OCI-LY1 (cell line): ENCODE results near the gene ACSM5.

Source experiments
- CTCF ChIP-seq: fragments of 200-600 bp; sonication (generic), shearing (Covaris generic); IDR thresholded peaks from 2 replicates; pipeline ENCODE4 v1.5.1; 2017; ENCODE audit warnings: mild to moderate bottlenecking, antibody characterized with exemption, low read length, moderate library complexity, mixed read lengths
- EZH2 ChIP-seq: fragments of 200-600 bp; sonication (generic), shearing (Covaris generic); IDR thresholded peaks from 2 replicates; pipeline ENCODE4 v1.8.0; 2017; ENCODE audit warnings: borderline replicate concordance, mixed run types, mild to moderate bottlenecking, antibody characterized with exemption, low read length, moderate library complexity, mixed read lengths

DNA sequence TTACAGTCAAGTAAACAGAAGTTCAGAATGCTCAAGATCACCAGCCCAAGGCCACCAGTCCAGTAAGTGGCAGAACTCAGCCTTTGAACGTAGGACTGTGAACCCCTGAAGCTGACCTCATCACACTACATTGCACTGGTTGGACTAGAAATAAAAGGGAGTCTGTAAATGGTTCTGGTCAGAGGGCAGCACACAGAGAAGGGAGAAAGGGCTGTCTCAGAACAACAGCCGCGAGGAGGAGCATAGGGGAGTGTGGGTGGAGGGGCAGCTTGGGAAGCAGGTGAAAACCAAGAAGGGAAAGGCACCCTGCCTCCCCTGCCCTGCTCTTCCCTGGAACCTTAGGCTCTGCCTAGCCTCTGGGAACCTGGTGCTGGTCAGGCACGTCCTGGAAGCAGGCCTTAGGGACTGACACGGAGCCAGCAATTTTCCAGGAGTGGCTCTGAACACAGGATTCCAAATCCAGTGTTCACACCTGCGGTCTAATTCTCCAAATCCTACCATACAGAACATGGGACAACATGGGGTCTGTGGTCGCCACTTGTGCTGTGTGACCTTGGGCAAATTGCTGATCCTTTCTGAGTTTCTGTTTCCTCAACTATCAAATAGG, 11.8 kb upstream of the ACSM5 start:
- TF ChIP-seq CTCF (no peak), EZH2 (no peak)
